HG03565 (cell line): Measurements from ENCODE around the gene SUGCT.

Experiments used
- ATAC-seq: cut with Tn5 transposase; IDR thresholded peaks from one replicate; pipeline ENCODE4 v1.9.1; 2021; ENCODE audit warnings: mild to moderate bottlenecking, moderate library complexity; ENCODE audit not compliant: unreplicated experiment

The SUGCT gene

GRCh38 chr7:40843338-40843985 is 708.7 kb downstream of the SUGCT start:
- no peak for ATAC-seq

GRCh38 chr7:40845943-40846342 is 711.1 kb downstream of the SUGCT start:
- no peak for ATAC-seq

GRCh38 chr7:40847921-40848320 is 713.1 kb downstream of the SUGCT start:
- no peak for ATAC-seq

GRCh38 chr7:40848541-40849221 is 713.9 kb downstream of the SUGCT start:
- ATAC-seq, result no peak

- no peak for ATAC-seq
These were observed 715.2 kb downstream of the SUGCT start for GRCh38 chr7:40850017-40850416.

- no peak for ATAC-seq
These were observed 716.2 kb downstream of the SUGCT start for GRCh38 chr7:40851001-40851400.

GRCh38 chr7:40859076-40859475 is 724.3 kb downstream of the SUGCT start:
- no peak for ATAC-seq

- ATAC-seq, result no peak
These were observed 725.2 kb downstream of the SUGCT start for GRCh38 chr7:40859965-40860543.

- no peak for ATAC-seq
These were observed 730.8 kb downstream of the SUGCT start for GRCh38 chr7:40865441-40866233.

GRCh38 chr7:40866601-40867000 is 731.8 kb downstream of the SUGCT start:
- ATAC-seq, result no peak

- no peak for ATAC-seq
These were observed 735.3 kb downstream of the SUGCT start for GRCh38 chr7:40870108-40870507.

GRCh38 chr7:40873248-40873647 is 738.4 kb downstream of the SUGCT start:
- ATAC-seq, result no peak

GRCh38 chr7:40874756-40875155 is 740.0 kb downstream of the SUGCT start:
- no peak for ATAC-seq

GRCh38 chr7:40876601-40877000 is 741.8 kb downstream of the SUGCT start:
- no peak for ATAC-seq

- ATAC-seq, result no peak
These were observed 745.2 kb downstream of the SUGCT start for GRCh38 chr7:40879941-40880543.

GRCh38 chr7:40880581-40880980 is 745.8 kb downstream of the SUGCT start:
- no peak for ATAC-seq

GRCh38 chr7:40881405-40881926 is 746.7 kb downstream of the SUGCT start:
- no peak for ATAC-seq

GRCh38 chr7:40882071-40882658 is 747.4 kb downstream of the SUGCT start:
- ATAC-seq, result no peak

GRCh38 chr7:40883826-40884225 is 749.0 kb downstream of the SUGCT start:
- no peak for ATAC-seq

GRCh38 chr7:40884241-40884640 is 749.4 kb downstream of the SUGCT start:
- ATAC-seq, result no peak

- ATAC-seq, result no peak
These were observed 750.7 kb downstream of the SUGCT start for GRCh38 chr7:40885503-40885902.
